ENCODE results near the gene NKAIN4.

- TF ChIP-seq EZH2 (IDR thresholded peaks at IDR 0.05; ENCODE audit: low read depth, unreplicated experiment) (no peak), EZH2phosphoT487 (IDR thresholded peaks at IDR 0.05; ENCODE audit: unreplicated experiment) (no peak), POLR2AphosphoS5 (IDR thresholded peaks at IDR 0.05; ENCODE audit: low read depth) (no peak), CTCF (conservative IDR thresholded peaks at IDR 0.05; ENCODE audit: low read depth in 2 of 2) (no peak), JUNB (IDR thresholded peaks at IDR 0.05; ENCODE audit: unreplicated experiment) (no peak), ZNF114 (CRISPR knock-in tag; IDR thresholded peaks at IDR 0.05) (no peak)
- TF ChIP-seq, protein P1, sequence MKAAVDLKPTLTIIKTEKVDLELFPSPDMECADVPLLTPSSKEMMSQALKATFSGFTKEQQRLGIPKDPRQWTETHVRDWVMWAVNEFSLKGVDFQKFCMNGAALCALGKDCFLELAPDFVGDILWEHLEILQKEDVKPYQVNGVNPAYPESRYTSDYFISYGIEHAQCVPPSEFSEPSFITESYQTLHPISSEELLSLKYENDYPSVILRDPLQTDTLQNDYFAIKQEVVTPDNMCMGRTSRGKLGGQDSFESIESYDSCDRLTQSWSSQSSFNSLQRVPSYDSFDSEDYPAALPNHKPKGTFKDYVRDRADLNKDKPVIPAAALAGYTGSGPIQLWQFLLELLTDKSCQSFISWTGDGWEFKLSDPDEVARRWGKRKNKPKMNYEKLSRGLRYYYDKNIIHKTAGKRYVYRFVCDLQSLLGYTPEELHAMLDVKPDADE (IDR thresholded peaks at IDR 0.05) = no peak
These were observed 34.3 kb downstream of the NKAIN4 start for GRCh38 chr20:63219866-63220521.
